IMR-90 (cell line): Measurements from ENCODE around the gene MACF1. TPM values are rescaled to one million over a fixed set of nuclear protein-coding genes. Genes with fewer than 3 reads are reported as not detected.

Experiments
- ATAC-seq: fragments of 200-7000 bp; cut with Tn5 transposase; 2 replicates; pipeline ENCODE4 v1.9.1; 2020; ENCODE audit warnings: low read depth, mild to moderate bottlenecking, moderate library complexity
- BruUV-seq: library from RNA; stranded (reverse); fragments of 400-500 nt; replicated peaks from 2 replicates; lab custom pipeline; 2021; lab: Mats Ljungman, UMichigan
- CTCF ChIA-PET: fragments of 300-600 bp; formaldehyde crosslinking; extraction: SDS; loops from one replicate; lab custom pipeline; 2021; ENCODE audit warnings: antibody characterized with exemption; lab: Yijun Ruan, JAX
- POLR2A ChIA-PET: fragments of 300-600 bp; sonication (Branson Sonifier 250); formaldehyde crosslinking; loops from one replicate; lab custom pipeline; 2022; ENCODE audit warnings: antibody characterized with exemption; ENCODE audit not compliant: unreplicated experiment; lab: Charles Lee
- DNase-seq: peaks from one replicate; pipeline ENCODE4 v3.0.0; 2013
- H2AFZ ChIP-seq: replicated peaks from 2 replicates; pipeline ENCODE3; 2013; ENCODE audit warnings: low read length, mild to moderate bottlenecking; ENCODE audit not compliant: poor library complexity
- H2AK5ac ChIP-seq: 2 replicates; pipeline ENCODE4 v1.6.1; 2013; ENCODE audit warnings: low read depth, low read length, inconsistent platforms
- H2AK9ac ChIP-seq: replicated peaks from 2 replicates; pipeline ENCODE3; 2013; ENCODE audit warnings: mild to moderate bottlenecking, low read depth, low read length, moderate library complexity; ENCODE audit not compliant: poor library complexity
- H2BK120ac ChIP-seq: 2 replicates; pipeline ENCODE4 v1.6.1; 2013; ENCODE audit warnings: low read depth, low read length, inconsistent platforms
- H2BK15ac ChIP-seq: 3 replicates; pipeline ENCODE4 v1.6.1; 2013; ENCODE audit warnings: low read depth, low read length, inconsistent platforms
- H2BK20ac ChIP-seq: 2 replicates; pipeline ENCODE4 v1.6.1; 2013; ENCODE audit warnings: low read depth, mild to moderate bottlenecking, inconsistent platforms, low read length, moderate library complexity
- H2BK5ac ChIP-seq: 2 replicates; pipeline ENCODE4 v1.6.1; 2013; ENCODE audit warnings: mild to moderate bottlenecking, low read depth, low read length, inconsistent platforms; ENCODE audit not compliant: poor library complexity, severe bottlenecking
- H3K14ac ChIP-seq: replicated peaks from 2 replicates; pipeline ENCODE4 v1.6.1; 2013; ENCODE audit warnings: low read depth, low read length, inconsistent platforms
- H3K18ac ChIP-seq: 2 replicates; pipeline ENCODE4 v1.6.1; 2013; ENCODE audit warnings: low read depth, low read length, control low read depth
- H3K23ac ChIP-seq: 2 replicates; pipeline ENCODE4 v1.6.1; 2013; ENCODE audit warnings: low read depth, low read length, inconsistent platforms
- H3K27ac ChIP-seq: 2 replicates; pipeline ENCODE4 v1.5.1; 2013; ENCODE audit warnings: mild to moderate bottlenecking, control low read depth, low read length; ENCODE audit not compliant: insufficient read depth
- H3K27me3 ChIP-seq: 2 replicates; pipeline ENCODE4 v1.6.1; 2013; ENCODE audit warnings: low read length; ENCODE audit not compliant: control insufficient read depth, insufficient read depth
- H3K36me3 ChIP-seq: 2 replicates; pipeline ENCODE4 v1.6.1; 2013; ENCODE audit warnings: low read length, mixed read lengths; ENCODE audit not compliant: control insufficient read depth, insufficient read depth
- H3K4ac ChIP-seq: 2 replicates; pipeline ENCODE4 v1.6.1; 2013; ENCODE audit warnings: low read depth, low read length, inconsistent platforms
- H3K4me1 ChIP-seq: 2 replicates; pipeline ENCODE4 v1.6.1; 2013; ENCODE audit warnings: low read length, mixed read lengths; ENCODE audit not compliant: control insufficient read depth, insufficient read depth
- H3K4me2 ChIP-seq: 2 replicates; pipeline ENCODE4 v1.6.1; 2013; ENCODE audit warnings: low read depth, mild to moderate bottlenecking, control low read depth, low read length, moderate library complexity
- H3K4me3 ChIP-seq: 2 replicates; pipeline ENCODE4 v1.5.1; 2013; ENCODE audit warnings: low read depth, mild to moderate bottlenecking, control low read depth, low read length, moderate library complexity; ENCODE audit not compliant: insufficient read depth
- H3K56ac ChIP-seq: 2 replicates; pipeline ENCODE4 v1.6.1; 2013; ENCODE audit warnings: low read length, inconsistent platforms; ENCODE audit not compliant: insufficient read depth; ENCODE audit errors: extremely low read depth
- H3K79me1 ChIP-seq, 2 experiments: 2 replicates each; pipeline ENCODE4 v1.6.1; 2013; ENCODE audit warnings: low read length in 2 of 2, inconsistent platforms in 1 of 2, low read depth in 1 of 2
- H3K9ac ChIP-seq: 2 replicates; pipeline ENCODE4 v1.6.1; 2013; ENCODE audit warnings: low read depth, low read length, control low read depth
- H3K9me1 ChIP-seq: 2 replicates; pipeline ENCODE4 v1.6.1; 2013; ENCODE audit warnings: low read length, inconsistent platforms; ENCODE audit not compliant: insufficient read depth
- H3K9me3 ChIP-seq: 2 replicates; pipeline ENCODE4 v1.6.1; 2013; ENCODE audit warnings: low read length; ENCODE audit not compliant: control insufficient read depth, insufficient read depth
- H4K20me1 ChIP-seq: 2 replicates; pipeline ENCODE4 v1.6.1; 2013; ENCODE audit warnings: low read length, inconsistent platforms; ENCODE audit not compliant: insufficient read depth
- H4K5ac ChIP-seq: 2 replicates; pipeline ENCODE4 v1.6.1; 2013; ENCODE audit warnings: mild to moderate bottlenecking, low read depth, low read length, control low read depth
- H4K8ac ChIP-seq, 2 experiments: 2 replicates each; pipeline ENCODE4 v1.6.1; 2013; ENCODE audit warnings: low read depth in 2 of 2, low read length in 2 of 2, control low read depth in 1 of 2, inconsistent platforms in 1 of 2
- H4K91ac ChIP-seq: 2 replicates; pipeline ENCODE4 v1.6.1; 2013; ENCODE audit warnings: low read depth, low read length, inconsistent platforms; ENCODE audit not compliant: insufficient read depth
- MAZ ChIP-seq: IDR thresholded peaks from 2 replicates; pipeline ENCODE4 v1.6.1; 2012; ENCODE audit warnings: low read depth, mild to moderate bottlenecking, low read length, improper control_type of control experiment, moderate library complexity, borderline replicate concordance
- WGBS, 2 experiments: methylation state at CpG; one replicate each; pipeline versions ENCODE4 v1.1.5 to v1.1.7; 2013; ENCODE audit warnings: missing lambda C conversion rate in 2 of 2; ENCODE audit not compliant: insufficient read length in 1 of 2; ENCODE audit errors: extremely low coverage in 2 of 2; 5-methylcytosine and 5-hydroxymethylcytosine counted together
- dilution Hi-C: fragments of 300-500 bp; cut with HindIII; formaldehyde crosslinking; loops from one replicate; pipeline ENCODE4 v1.14.3; 2018; ENCODE audit warnings: low sequenced_read_pairs; ENCODE audit not compliant: unreplicated experiment
- in situ Hi-C: fragments of 300-500 bp; cut with MboI; formaldehyde crosslinking; loops from 3 replicates; pipeline ENCODE4 v1.14.3; 2019; ENCODE audit warnings: low sequenced_read_pairs, inconsistent platforms, mixed read lengths
- intact Hi-C: fragments of 100-400 bp; cut with micrococcal nuclease; formaldehyde crosslinking; loops from 2 replicates; pipeline ENCODE4 v1.10.0; 2022
- polyA plus RNA-seq, 3 experiments: library from polyadenylated mRNA; depleted of rRNA; stranded (reverse); fragments of >200 nt; gene quantifications; 2 replicates each; pipeline ENCODE4 v1.2.3, GENCODE V29; 2012; ENCODE audit warnings: low replicate concordance in 1 of 3
- total RNA-seq: library from RNA; depleted of rRNA; stranded (reverse); fragments of >200 nt; gene quantifications from 2 replicates; pipeline ENCODE4 v1.2.3, GENCODE V29; 2012

Gene MACF1
- total and polyA plus RNA-seq, 2 of the 4 experiments (the other 2 are of a cell fraction): 67.6 to 369 TPM

DNA sequence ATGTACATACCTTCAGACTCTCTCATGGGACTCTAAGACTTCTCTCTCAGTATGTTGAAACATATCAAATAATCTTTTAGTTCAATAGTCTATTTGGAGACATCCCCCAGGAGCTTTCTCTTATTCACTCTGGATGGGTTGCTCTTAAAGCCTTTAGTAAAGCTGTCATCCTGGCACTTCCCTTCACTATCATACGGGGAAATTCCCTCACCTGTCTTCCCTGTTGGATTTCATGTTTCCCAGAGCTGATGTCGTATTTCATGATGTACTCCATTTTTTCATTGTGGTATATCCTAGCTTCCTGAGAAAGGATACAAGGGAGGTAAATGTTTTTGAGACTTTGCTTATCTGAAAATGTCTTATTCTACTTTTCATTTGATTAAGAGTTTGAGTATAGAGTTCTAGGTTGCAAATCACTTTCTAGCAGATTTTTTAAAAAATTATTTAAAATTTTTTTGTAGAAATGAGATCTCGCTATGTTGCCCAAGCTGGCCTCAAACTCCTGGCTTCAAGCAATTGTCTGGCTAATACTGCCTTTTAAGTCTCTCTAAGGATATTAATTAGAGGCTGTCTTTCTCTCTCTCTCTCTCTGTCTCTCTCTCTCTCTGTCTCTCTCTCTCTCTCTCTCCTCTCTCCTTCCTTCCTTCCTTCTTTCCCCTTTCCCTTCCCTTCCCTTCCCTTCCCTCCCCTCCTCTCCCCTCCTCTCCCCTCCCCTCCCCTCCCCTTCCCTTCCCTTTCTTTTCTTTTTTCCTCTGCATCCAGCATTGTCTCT lies 17.0 kb upstream of the MACF1 start:
- dilution Hi-C loops: no loop called here
- H2AK9ac ChIP-seq: no peak overlapping the region
- peaks cover 28% of the 10 kb centered on the region for H3K4me1 ChIP-seq
- TF ChIP-seq MAZ: no peak
- H3K4ac ChIP-seq: 0 out of 2 replicates have a peak overlapping the region, but pooled peaks have one; percentile 32
- no peak overlapping the region for H3K23ac ChIP-seq
- DNase-seq (no peak), ATAC-seq (no peak)
- CTCF ChIA-PET: no interaction called here
- no peaks in the 10 kb centered on the region for H3K27me3 ChIP-seq
- H2BK5ac ChIP-seq: peak overlapping the region; percentile 56
- peaks cover 4 to 60% of the 10 kb centered on the region in 2 experiments; a peak in 3 of 4 replicates for H3K79me1 ChIP-seq
- H4K91ac ChIP-seq: peak overlapping the region; percentile 37
- H3K9me1 ChIP-seq: peaks cover 18% of the 10 kb centered on the region
- H2AFZ ChIP-seq: no peak overlapping the region
- no peaks in the 10 kb centered on the region for H3K36me3 ChIP-seq
- POLR2A ChIA-PET: no interaction called here
- H4K8ac ChIP-seq: peak overlapping the region in 1 of 2 experiments; percentile 31; a peak in 2 of 4 replicates
- H2AK5ac ChIP-seq: peak overlapping the region; percentile 57
- 0 out of 2 replicates have a peak overlapping the region, but pooled peaks have one; percentile 60 for H3K14ac ChIP-seq
- intact Hi-C loops: no loop called here
- in situ Hi-C loops: no loop called here
- no peak overlapping the region for H3K27ac ChIP-seq
- H3K18ac ChIP-seq: no peak overlapping the region
- H2BK20ac ChIP-seq: peak overlapping the region; percentile 63; the same call in 1 of the 2 replicates
- H3K4me2 ChIP-seq: no peak overlapping the region
- no TSS peak for BruUV-seq
- 0 out of 3 replicates have a peak overlapping the region, but pooled peaks have one; percentile 72 for H2BK15ac ChIP-seq
- no peak overlapping the region for H3K56ac ChIP-seq
- WGBS, 2 experiments: no CpG with 5 or more reads among the region's 3 CpGs
- H3K9ac ChIP-seq: no peak overlapping the region
- peak overlapping the region; percentile 56; the same call in 1 of the 2 replicates for H2BK120ac ChIP-seq
- H4K20me1 ChIP-seq: peaks cover 23% of the 10 kb centered on the region; the same call in 1 of the 2 replicates
- no peak overlapping the region for H4K5ac ChIP-seq
- H3K4me3 ChIP-seq: no peak overlapping the region
- H3K9me3 ChIP-seq: no peaks in the 10 kb centered on the region
